Chondrocyte (in vitro differentiated cells): ENCODE measurements around the gene SFXN2. TPM values are rescaled to one million over a fixed set of nuclear protein-coding genes. Genes with fewer than 3 reads are reported as not detected.
A peak's percentile ranks its signal among the peaks of the same experiment; 100 is the strongest.

Experiments used
- DNase-seq: peaks from one replicate; pipeline ENCODE4 v3.0.0; 2021; ENCODE audit warnings: mixed read lengths, low spot score
- H3K27ac Mint-ChIP-seq: one replicate; pipeline ENCODE4 v1.8.0; 2021; ENCODE audit warnings: mild to moderate bottlenecking, moderate library complexity, mixed read lengths; ENCODE audit not compliant: unreplicated experiment
- H3K27me3 Mint-ChIP-seq: 2 replicates; pipeline ENCODE4 v1.8.0; 2021; ENCODE audit warnings: low read depth, mixed read lengths
- H3K36me3 Mint-ChIP-seq: 2 replicates; pipeline ENCODE4 v1.8.0; 2021; ENCODE audit warnings: low read depth, mixed read lengths
- H3K4me1 Mint-ChIP-seq: 2 replicates; pipeline ENCODE4 v1.8.0; 2021; ENCODE audit warnings: low read depth, mild to moderate bottlenecking, mixed read lengths
- H3K4me3 Mint-ChIP-seq: one replicate; pipeline ENCODE4 v1.8.0; 2021; ENCODE audit warnings: mild to moderate bottlenecking, moderate library complexity, mixed read lengths; ENCODE audit not compliant: unreplicated experiment
- H3K9me3 Mint-ChIP-seq: 2 replicates; pipeline ENCODE4 v1.8.0; 2021; ENCODE audit warnings: low read depth, mixed read lengths
- total RNA-seq: library from RNA; stranded (reverse); gene quantifications from 3 replicates; pipeline ENCODE4 v1.2.1, GENCODE V29; 2021
- TF ChIP-seq, protein P1 (sequence below): fragments of 200-600 bp; sonication (generic); IDR thresholded peaks from 2 replicates; pipeline ENCODE4 v1.5.0; 2021; ENCODE audit warnings: antibody characterized with exemption, mild to moderate bottlenecking, moderate library complexity

The SFXN2 gene
- total RNA-seq, 1 donor from 2014 or later: 4.0 TPM

DNA sequence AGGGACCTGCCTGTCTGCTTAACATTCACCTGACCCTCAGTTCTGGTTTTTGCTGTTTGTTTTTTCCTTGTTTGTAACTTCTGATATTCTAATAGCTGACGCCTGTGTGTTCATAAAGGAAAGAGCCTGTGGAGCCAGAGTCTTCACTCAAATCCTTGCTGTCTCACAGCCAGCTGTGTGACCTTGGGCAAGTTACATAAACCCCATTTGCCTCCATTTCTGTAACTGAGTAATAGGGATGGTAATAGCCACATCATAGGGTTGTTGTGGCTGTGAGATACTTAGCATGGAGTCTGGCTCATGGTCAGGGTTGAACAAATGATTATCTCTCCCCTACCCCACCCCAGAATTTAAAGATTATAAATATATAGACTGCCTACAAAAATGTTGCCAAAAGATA, 56.4 kb downstream of the SFXN2 start:
- H3K4me1 Mint-ChIP-seq: peaks cover 75% of the 10 kb centered on the region
- H3K36me3 Mint-ChIP-seq: peaks cover 6% of the 10 kb centered on the region
- H3K27me3 Mint-ChIP-seq: no peaks in the 10 kb centered on the region
- H3K27ac Mint-ChIP-seq: peak overlapping the region; percentile 56
- no peak overlapping the region for H3K4me3 Mint-ChIP-seq
- TF ChIP-seq, protein P1, sequence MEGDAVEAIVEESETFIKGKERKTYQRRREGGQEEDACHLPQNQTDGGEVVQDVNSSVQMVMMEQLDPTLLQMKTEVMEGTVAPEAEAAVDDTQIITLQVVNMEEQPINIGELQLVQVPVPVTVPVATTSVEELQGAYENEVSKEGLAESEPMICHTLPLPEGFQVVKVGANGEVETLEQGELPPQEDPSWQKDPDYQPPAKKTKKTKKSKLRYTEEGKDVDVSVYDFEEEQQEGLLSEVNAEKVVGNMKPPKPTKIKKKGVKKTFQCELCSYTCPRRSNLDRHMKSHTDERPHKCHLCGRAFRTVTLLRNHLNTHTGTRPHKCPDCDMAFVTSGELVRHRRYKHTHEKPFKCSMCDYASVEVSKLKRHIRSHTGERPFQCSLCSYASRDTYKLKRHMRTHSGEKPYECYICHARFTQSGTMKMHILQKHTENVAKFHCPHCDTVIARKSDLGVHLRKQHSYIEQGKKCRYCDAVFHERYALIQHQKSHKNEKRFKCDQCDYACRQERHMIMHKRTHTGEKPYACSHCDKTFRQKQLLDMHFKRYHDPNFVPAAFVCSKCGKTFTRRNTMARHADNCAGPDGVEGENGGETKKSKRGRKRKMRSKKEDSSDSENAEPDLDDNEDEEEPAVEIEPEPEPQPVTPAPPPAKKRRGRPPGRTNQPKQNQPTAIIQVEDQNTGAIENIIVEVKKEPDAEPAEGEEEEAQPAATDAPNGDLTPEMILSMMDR: no peak
- DNase-seq: no peak
- no peaks in the 10 kb centered on the region for H3K9me3 Mint-ChIP-seq

GRCh38 chr10:102773320-102773719, 58.9 kb downstream of the SFXN2 start:
- Mint-ChIP-seq H3K27ac (peak overlapping the region; percentile 98), H3K4me3 (no peak overlapping the region), H3K27me3 (no peaks in the 10 kb centered on the region), H3K36me3 (peaks cover 4% of the 10 kb centered on the region), H3K9me3 (no peaks in the 10 kb centered on the region), H3K4me1 (peaks cover 78% of the 10 kb centered on the region)
- TF ChIP-seq, protein P1: no peak
- no peak for DNase-seq

- H3K4me3 Mint-ChIP-seq: peak overlapping the region; percentile 7
- H3K4me1 Mint-ChIP-seq: peaks cover 85% of the 10 kb centered on the region
- H3K36me3 Mint-ChIP-seq: peaks cover 4% of the 10 kb centered on the region
- DNase-seq: no peak
- no peaks in the 10 kb centered on the region for H3K27me3 Mint-ChIP-seq
- H3K9me3 Mint-ChIP-seq: no peaks in the 10 kb centered on the region
- TF ChIP-seq, protein P1: no peak
- H3K27ac Mint-ChIP-seq: peak overlapping the region; percentile 98
These were observed 59.5 kb downstream of the SFXN2 start for GRCh38 chr10:102773986-102774385.

- Mint-ChIP-seq H3K36me3 (peaks cover 4% of the 10 kb centered on the region), H3K4me1 (peaks cover 85% of the 10 kb centered on the region), H3K27ac (peak overlapping the region; percentile 98), H3K27me3 (no peaks in the 10 kb centered on the region), H3K4me3 (peak overlapping the region; percentile 85), H3K9me3 (no peaks in the 10 kb centered on the region)
- no peak for DNase-seq
- TF ChIP-seq, protein P1: no peak
These were observed 60.9 kb downstream of the SFXN2 start for GRCh38 chr10:102775201-102775934.

DNA sequence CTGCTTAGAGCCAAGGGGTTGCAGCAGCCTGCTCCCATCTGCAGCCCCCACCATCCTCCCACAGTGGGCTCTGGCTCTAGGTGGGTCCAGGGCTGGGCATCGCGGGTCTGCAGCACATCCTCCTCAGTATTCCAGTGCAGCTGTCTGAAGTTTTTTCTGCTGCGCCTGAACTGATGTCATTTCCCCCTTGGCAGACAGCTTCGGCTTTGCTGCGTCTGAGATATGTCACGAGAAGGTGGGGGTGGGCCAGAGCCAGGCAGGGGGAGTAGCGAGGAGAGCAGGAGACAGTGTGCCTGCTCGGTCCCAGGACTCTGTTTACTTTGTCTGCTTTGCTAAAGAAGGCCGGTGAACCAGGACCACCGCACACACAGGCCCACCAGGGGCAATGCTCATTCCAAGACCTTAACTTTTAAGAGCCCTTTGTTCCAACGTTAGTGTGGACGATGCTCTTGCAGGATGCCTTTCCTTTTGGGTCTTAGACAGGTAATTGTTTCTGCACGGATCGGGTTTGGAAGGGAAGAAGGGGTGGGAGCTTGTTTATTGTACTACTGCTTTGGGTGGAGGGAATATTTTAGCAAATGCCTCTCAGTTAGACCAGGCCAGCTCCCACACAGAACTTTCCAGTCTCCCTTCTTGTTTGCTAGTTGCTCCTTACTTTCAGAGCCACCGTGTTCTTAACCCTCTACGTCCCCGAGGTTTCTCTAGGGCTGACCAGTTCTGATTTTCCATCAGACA, 61.7 kb downstream of the SFXN2 start:
- Mint-ChIP-seq H3K4me1 (peaks cover 85% of the 10 kb centered on the region), H3K4me3 (peak overlapping the region; percentile 85), H3K27me3 (no peaks in the 10 kb centered on the region), H3K9me3 (no peaks in the 10 kb centered on the region), H3K27ac (peak overlapping the region; percentile 98), H3K36me3 (peaks cover 4% of the 10 kb centered on the region)
- no peak for DNase-seq
- TF ChIP-seq, protein P1: no peak
